ENCODE results near the gene DPEP2. TPM values are rescaled to one million over a fixed set of nuclear protein-coding genes. Genes with fewer than 3 reads are reported as not detected.
A peak's percentile ranks its signal among the peaks of the same experiment; 100 is the strongest.

Gene DPEP2
- total and polyA plus RNA-seq, 2 of the 13 experiments (the other 11 are each of a cell fraction or from before 2014, with no cell fraction given), result 0.18 TPM; not detected in 1

DNA sequence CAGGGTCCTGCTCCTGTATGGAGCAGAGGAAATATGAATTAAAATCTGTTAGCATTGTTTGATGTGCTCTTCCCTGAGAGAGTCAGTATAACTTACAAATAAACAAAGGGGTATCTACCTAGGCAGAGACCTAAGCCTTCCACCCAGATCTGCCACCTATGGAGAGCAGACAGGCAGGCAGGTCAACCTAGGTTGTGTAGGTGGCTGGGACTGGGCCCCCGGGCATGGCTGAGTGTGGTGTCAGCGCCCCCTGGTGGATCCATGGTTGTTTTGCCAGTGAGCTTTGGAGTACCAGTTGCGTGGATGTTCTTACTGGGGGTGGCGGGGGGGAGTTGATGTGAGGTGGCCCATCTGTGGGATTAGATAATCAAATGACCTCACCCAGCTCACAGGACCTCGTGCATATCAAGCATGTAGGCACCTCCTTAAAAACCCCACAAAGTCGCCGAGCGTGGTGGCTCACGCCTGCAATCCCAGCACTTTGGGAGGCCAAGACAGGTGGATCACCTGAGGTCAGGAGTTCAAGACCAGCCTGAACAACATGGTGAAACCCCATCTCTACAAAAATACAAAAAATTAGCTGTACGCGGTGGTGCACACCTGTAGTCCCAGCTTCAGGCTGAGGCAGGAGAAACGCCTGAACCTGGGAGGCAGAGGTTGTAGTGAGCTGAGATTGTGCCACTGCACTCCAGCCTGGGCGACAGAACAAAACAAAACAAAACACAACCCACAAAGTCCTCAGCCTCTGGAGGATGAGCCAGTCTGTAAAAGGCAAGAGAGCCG lies 41.4 kb upstream of the DPEP2 start (continued):
- TF ChIP-seq ZFP37 (CRISPR knock-in tag; IDR thresholded peaks at IDR 0.05; ENCODE audit: borderline replicate concordance) (no peak), MIXL1 (CRISPR knock-in tag; IDR thresholded peaks at IDR 0.05) (no peak), NR2C2 (CRISPR knock-in tag; IDR thresholded peaks at IDR 0.05; ENCODE audit: borderline replicate concordance) (peak; percentile 34; the same call in 1 of the 2 replicates), ZNF350 (CRISPR knock-in tag; IDR thresholded peaks at IDR 0.05; ENCODE audit: borderline replicate concordance, low read depth) (peak; percentile 40; the same call in 1 of the 2 replicates), ZFP91 (CRISPR knock-in tag; IDR thresholded peaks at IDR 0.05; ENCODE audit: borderline replicate concordance) (peak; percentile 55; the same call in 1 of the 2 replicates), YEATS4 (CRISPR knock-in tag; IDR thresholded peaks at IDR 0.05; ENCODE audit: borderline replicate concordance) (no peak), CAMTA2 (CRISPR knock-in tag; IDR thresholded peaks at IDR 0.05; ENCODE audit: borderline replicate concordance) (no peak), ZFP36 (IDR thresholded peaks at IDR 0.05; ENCODE audit: borderline replicate concordance, low read depth, low read length, partially characterized antibody) (no peak), ZIK1 (CRISPR knock-in tag; IDR thresholded peaks at IDR 0.05; ENCODE audit: borderline replicate concordance, low read depth) (no peak), ZNF205 (CRISPR knock-in tag; IDR thresholded peaks at IDR 0.05) (0 out of 2 replicates have a peak, but pooled peaks have one; percentile 26), STAG1 (CRISPR knock-in tag; IDR thresholded peaks at IDR 0.05) (peak; percentile 97), ZNF20 (CRISPR knock-in tag; IDR thresholded peaks at IDR 0.05) (no peak), ZNF772 (CRISPR knock-in tag; IDR thresholded peaks at IDR 0.05) (peak; percentile 89), WIZ (CRISPR knock-in tag; IDR thresholded peaks at IDR 0.05) (no peak), ZNF335 (CRISPR knock-in tag; IDR thresholded peaks at IDR 0.05) (no peak), NR2F6 (IDR thresholded peaks at IDR 0.05) (no peak), NR2F6 (CRISPR knock-in tag; IDR thresholded peaks at IDR 0.05) (peak; percentile 70; the same call in 1 of the 2 replicates), PHF5A (CRISPR knock-in tag; IDR thresholded peaks at IDR 0.05; ENCODE audit: low read depth, unreplicated experiment) (peak; percentile 69)
- TF ChIP-seq, protein P1, sequence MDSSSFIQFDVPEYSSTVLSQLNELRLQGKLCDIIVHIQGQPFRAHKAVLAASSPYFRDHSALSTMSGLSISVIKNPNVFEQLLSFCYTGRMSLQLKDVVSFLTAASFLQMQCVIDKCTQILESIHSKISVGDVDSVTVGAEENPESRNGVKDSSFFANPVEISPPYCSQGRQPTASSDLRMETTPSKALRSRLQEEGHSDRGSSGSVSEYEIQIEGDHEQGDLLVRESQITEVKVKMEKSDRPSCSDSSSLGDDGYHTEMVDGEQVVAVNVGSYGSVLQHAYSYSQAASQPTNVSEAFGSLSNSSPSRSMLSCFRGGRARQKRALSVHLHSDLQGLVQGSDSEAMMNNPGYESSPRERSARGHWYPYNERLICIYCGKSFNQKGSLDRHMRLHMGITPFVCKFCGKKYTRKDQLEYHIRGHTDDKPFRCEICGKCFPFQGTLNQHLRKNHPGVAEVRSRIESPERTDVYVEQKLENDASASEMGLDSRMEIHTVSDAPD (CRISPR knock-in tag; IDR thresholded peaks at IDR 0.05), result no peak
- TF ChIP-seq, protein P2, sequence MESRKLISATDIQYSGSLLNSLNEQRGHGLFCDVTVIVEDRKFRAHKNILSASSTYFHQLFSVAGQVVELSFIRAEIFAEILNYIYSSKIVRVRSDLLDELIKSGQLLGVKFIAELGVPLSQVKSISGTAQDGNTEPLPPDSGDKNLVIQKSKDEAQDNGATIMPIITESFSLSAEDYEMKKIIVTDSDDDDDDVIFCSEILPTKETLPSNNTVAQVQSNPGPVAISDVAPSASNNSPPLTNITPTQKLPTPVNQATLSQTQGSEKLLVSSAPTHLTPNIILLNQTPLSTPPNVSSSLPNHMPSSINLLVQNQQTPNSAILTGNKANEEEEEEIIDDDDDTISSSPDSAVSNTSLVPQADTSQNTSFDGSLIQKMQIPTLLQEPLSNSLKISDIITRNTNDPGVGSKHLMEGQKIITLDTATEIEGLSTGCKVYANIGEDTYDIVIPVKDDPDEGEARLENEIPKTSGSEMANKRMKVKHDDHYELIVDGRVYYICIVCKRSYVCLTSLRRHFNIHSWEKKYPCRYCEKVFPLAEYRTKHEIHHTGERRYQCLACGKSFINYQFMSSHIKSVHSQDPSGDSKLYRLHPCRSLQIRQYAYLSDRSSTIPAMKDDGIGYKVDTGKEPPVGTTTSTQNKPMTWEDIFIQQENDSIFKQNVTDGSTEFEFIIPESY (CRISPR knock-in tag; IDR thresholded peaks at IDR 0.05), result peak; percentile 66; the same call in 1 of the 2 replicates

Measured in HepG2 (cell line).